Heart left ventricle (tissue), 16 donors: ENCODE measurements around the gene RNF182. TPM values are rescaled to one million over a fixed set of nuclear protein-coding genes. Genes with fewer than 3 reads are reported as not detected.

Source experiments
- ATAC-seq, 4 donors: fragments of 200-7000 bp; cut with Tn5 transposase; one replicate each; pipeline ENCODE4 v1.9.1; 2020 to 2022; ENCODE audit warnings: moderate library complexity in 4 of 4, mild to moderate bottlenecking in 3 of 4, moderate number of reproducible peaks in 1 of 4
- DNase-seq, 5 donors: peaks; one replicate each; pipeline ENCODE4 v3.0.0-alpha.2; 2020
- H3K27ac ChIP-seq, 12 donors: fragments of 200-600 bp; sonication (generic) in 4 of 12; one replicate each; pipeline versions ENCODE4 v1.5.0 to v1.8.0; 2016 to 2022; ENCODE audit warnings: mild to moderate bottlenecking in 2 of 12
- H3K27me3 ChIP-seq, 9 donors: fragments of 200-600 bp; sonication (generic) in 2 of 9; one replicate each; pipeline versions ENCODE4 v1.5.1 to v1.8.0; 2016 to 2022; ENCODE audit warnings: mild to moderate bottlenecking in 3 of 9
- H3K36me3 ChIP-seq, 9 donors: fragments of 200-600 bp; sonication (generic) in 2 of 9; one replicate each; pipeline versions ENCODE4 v1.5.0 to v1.8.0; 2018 to 2022; ENCODE audit warnings: mild to moderate bottlenecking in 2 of 9
- H3K4me1 ChIP-seq, 12 donors: fragments of 200-600 bp; sonication (generic) in 4 of 12; one replicate each; pipeline versions ENCODE4 v1.5.0 to v1.8.0; 2016 to 2022; ENCODE audit warnings: mild to moderate bottlenecking in 3 of 12
- H3K4me3 ChIP-seq, 12 donors: fragments of 200-600 bp; sonication (generic) in 4 of 12; one replicate each; pipeline versions ENCODE4 v1.5.0 to v1.8.0; 2017 to 2022; ENCODE audit warnings: mild to moderate bottlenecking in 9 of 12, moderate library complexity in 4 of 12
- H3K9me3 ChIP-seq, 12 donors: fragments of 200-600 bp; sonication (generic) in 4 of 12; one replicate each; pipeline versions ENCODE4 v1.5.0 to v1.8.0; 2016 to 2022; ENCODE audit warnings: mild to moderate bottlenecking in 1 of 12
- POLR2A ChIP-seq, 2 donors: fragments of 450-650 bp; IDR thresholded peaks; one replicate each; pipeline ENCODE4 v1.6.1; 2017; ENCODE audit warnings: antibody characterized with exemption in 2 of 2, mild to moderate bottlenecking in 2 of 2, moderate library complexity in 2 of 2
- WGBS, 4 donors: extraction: QIAGEN DNeasy Blood & Tissue Kit in 2 of 4; methylation state at CpG; one replicate each; pipeline versions ENCODE4 v1.1.5 to v1.1.7; 2013 to 2018; 5-methylcytosine and 5-hydroxymethylcytosine counted together
- intact Hi-C, 10 donors: fragments of 100-400 bp; cut with DNase I; formaldehyde crosslinking; loops; one replicate each; pipeline versions ENCODE4 v1.11.1 to v1.14.2; 2022
- polyA plus RNA-seq, 2 donors: library from polyadenylated mRNA; stranded (reverse); fragments of 200-250 nt; gene quantifications; one replicate each; pipeline ENCODE4 v1.2.3, GENCODE V29; 2013
- total RNA-seq, 9 donors: library from RNA; depleted of rRNA in 2 of 9; stranded (reverse); fragments of >200 nt in 2 of 9; fragmentation: NEBNext Ultra II Directional in 3 of 9; extraction: Animal tissue kit (Norgen Biotek cat#: 25700) in 3 of 9; gene quantifications; one replicate each; pipeline versions ENCODE4 v1.1.0 to v1.2.4, GENCODE V29; 2016 to 2023
- TF ChIP-seq, protein P1 (sequence below), 12 donors: fragments of 200-600 bp; sonication (generic) in 4 of 12; IDR thresholded peaks; one replicate each; pipeline versions ENCODE4 v1.5.0 to v1.8.0; 2018 to 2022; ENCODE audit warnings: antibody characterized with exemption in 12 of 12, mild to moderate bottlenecking in 5 of 12
- donor health status: ischemic (EF 13 %, LVEDD 7.1; RV severe dilation, severe dysfunction).
- donor health status: healthy with polysubstance abuse.
- donor health status: DM: no; HTN: yes; CAD: no.
- donor health status: DM: no; HTN: no; CAD: no.
- donor health status: ischemic (EF 25% LVEDD 6.9; RV normal size, moderate dysfunction).
- donor health status: ischemic (EF 25% LVEDD 5.7; RV mildly dilated, moderate dysfunction).
- donor health status: healthy.
- donor health status: DM: yes; HTN: yes; CAD: no.
- donor health status: ischemic (EF 35%, LVEDD 5.7; RV mildly dilated, moderate dysfunction).
- donor health status: nonischemic (EF 11% LVEDD 7.7; RV severe dilation, severe dysfunction).
- donor health status: DM: yes; HTN: yes; CAD: no.
- donor health status: PGD.
- donor health status: ischemic (EF 29% LVEDD 5.4; RV normal size, mild dysfunction).
- donor health status: nonischemic (EF 23%, LVEDD 6.1; RV moderate dilation, normal function).

RNF182 gene
- total and polyA plus RNA-seq, 11 donors = 0.07 to 0.75 (median 0.39) TPM; not detected in 8

DNA sequence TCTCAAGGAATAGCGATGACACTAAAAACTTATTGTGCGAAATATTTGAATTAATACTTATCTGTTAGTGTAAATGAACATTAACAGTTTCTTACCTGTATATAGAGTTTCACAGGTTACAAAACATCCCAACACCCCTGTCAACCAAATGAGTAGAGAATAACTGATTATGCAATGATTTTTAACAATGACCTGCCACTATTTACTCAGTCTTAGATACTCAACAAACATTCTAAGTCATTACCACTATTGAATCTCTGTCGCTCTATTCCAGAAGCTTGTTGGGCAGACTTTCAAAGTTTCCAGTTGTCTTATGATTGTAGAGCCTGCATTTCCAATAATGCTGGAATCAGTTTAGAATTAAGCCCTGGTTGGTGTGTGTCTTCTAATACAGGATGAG is 85.5 kb downstream of the RNF182 start:
- no peak overlapping the region for H3K27ac ChIP-seq
- TF ChIP-seq, protein P1, sequence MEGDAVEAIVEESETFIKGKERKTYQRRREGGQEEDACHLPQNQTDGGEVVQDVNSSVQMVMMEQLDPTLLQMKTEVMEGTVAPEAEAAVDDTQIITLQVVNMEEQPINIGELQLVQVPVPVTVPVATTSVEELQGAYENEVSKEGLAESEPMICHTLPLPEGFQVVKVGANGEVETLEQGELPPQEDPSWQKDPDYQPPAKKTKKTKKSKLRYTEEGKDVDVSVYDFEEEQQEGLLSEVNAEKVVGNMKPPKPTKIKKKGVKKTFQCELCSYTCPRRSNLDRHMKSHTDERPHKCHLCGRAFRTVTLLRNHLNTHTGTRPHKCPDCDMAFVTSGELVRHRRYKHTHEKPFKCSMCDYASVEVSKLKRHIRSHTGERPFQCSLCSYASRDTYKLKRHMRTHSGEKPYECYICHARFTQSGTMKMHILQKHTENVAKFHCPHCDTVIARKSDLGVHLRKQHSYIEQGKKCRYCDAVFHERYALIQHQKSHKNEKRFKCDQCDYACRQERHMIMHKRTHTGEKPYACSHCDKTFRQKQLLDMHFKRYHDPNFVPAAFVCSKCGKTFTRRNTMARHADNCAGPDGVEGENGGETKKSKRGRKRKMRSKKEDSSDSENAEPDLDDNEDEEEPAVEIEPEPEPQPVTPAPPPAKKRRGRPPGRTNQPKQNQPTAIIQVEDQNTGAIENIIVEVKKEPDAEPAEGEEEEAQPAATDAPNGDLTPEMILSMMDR (IDR thresholded peaks at IDR 0.05) = no peak
- TF ChIP-seq POLR2A (IDR thresholded peaks at IDR 0.05) = no peak
- 49 to 93% (median 74%) methylated on average over 3 of the region's 3 CpGs for WGBS, 4 donors
- intact Hi-C loops = no loop called here
- H3K4me3 ChIP-seq = no peak overlapping the region
- H3K4me1 ChIP-seq = no peaks in the 10 kb centered on the region
- H3K36me3 ChIP-seq = no peaks in the 10 kb centered on the region
- H3K9me3 ChIP-seq = peaks cover 0 to 8% (median 0%) of the 10 kb centered on the region in 12 donors
- ATAC-seq (no peak), DNase-seq (no peak)
- H3K27me3 ChIP-seq = peaks cover 0 to 37% (median 0%) of the 10 kb centered on the region in 9 donors

- peaks cover 0 to 8% (median 0%) of the 10 kb centered on the region in 12 donors for H3K9me3 ChIP-seq
- DNase-seq (no peak), ATAC-seq (no peak)
- H3K36me3 ChIP-seq = no peaks in the 10 kb centered on the region
- H3K27ac ChIP-seq = no peak overlapping the region
- H3K27me3 ChIP-seq = peaks cover 0 to 19% (median 0%) of the 10 kb centered on the region in 9 donors
- WGBS, 4 donors = 90 to 98% (median 94%) methylated on average over 4 to 5 of the region's 5 CpGs
- TF ChIP-seq POLR2A (IDR thresholded peaks at IDR 0.05) = no peak
- TF ChIP-seq, protein P1 (IDR thresholded peaks at IDR 0.05) = no peak
- H3K4me1 ChIP-seq = no peaks in the 10 kb centered on the region
- H3K4me3 ChIP-seq = no peak overlapping the region
- intact Hi-C loops = no loop called here
These were observed 87.7 kb downstream of the RNF182 start for GRCh38 chr6:14012313-14013030.

- no peak overlapping the region for H3K27ac ChIP-seq
- 78 to 85% (median 82%) methylated on average over 5 of the region's 5 CpGs for whole genome bisulfite sequencing, 4 donors
- no peak for TF ChIP-seq POLR2A (IDR thresholded peaks at IDR 0.05)
- TF ChIP-seq, protein P1 (IDR thresholded peaks at IDR 0.05) = no peak
- no peaks in the 10 kb centered on the region for H3K36me3 ChIP-seq
- no peaks in the 10 kb centered on the region for H3K4me1 ChIP-seq
- H3K9me3 ChIP-seq = peaks cover 0 to 8% (median 0%) of the 10 kb centered on the region in 12 donors
- H3K4me3 ChIP-seq = no peak overlapping the region
- no peak for ATAC-seq
- H3K27me3 ChIP-seq = peaks cover 0 to 4% (median 0%) of the 10 kb centered on the region in 9 donors
- no peak for DNase-seq
- intact Hi-C loops = no loop called here
These were observed 91.2 kb downstream of the RNF182 start for GRCh38 chr6:14015964-14016363.

DNA sequence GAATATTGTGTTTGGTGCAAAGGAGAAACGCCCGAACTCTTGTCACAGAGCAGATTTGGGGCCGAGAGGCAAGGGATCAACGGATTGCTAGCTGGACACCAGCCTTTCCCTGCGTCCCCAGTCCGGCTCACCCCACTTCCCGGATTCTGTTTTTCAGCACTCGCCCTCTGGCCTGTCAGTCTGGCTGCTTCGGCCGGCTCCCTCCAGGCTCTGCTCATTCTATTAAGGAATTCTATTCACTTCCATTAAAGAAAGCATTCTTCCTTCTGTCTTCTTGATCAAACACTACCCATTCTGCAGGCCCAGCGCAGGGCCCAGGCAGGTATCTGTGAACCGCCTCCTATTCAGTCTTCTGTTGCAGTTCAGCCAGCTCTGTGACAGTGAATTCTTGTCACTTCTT is 91.7 kb downstream of the RNF182 start:
- H3K4me3 ChIP-seq = no peak overlapping the region
- no peaks in the 10 kb centered on the region for H3K36me3 ChIP-seq
- ATAC-seq (no peak), DNase-seq (no peak)
- no peak for TF ChIP-seq POLR2A (IDR thresholded peaks at IDR 0.05)
- TF ChIP-seq, protein P1 (IDR thresholded peaks at IDR 0.05) = no peak
- H3K4me1 ChIP-seq = no peaks in the 10 kb centered on the region
- peaks cover 0 to 4% (median 0%) of the 10 kb centered on the region in 9 donors for H3K27me3 ChIP-seq
- H3K27ac ChIP-seq = no peak overlapping the region
- WGBS, 4 donors = 86 to 90% (median 87%) methylated on average over 12 of the region's 12 CpGs
- H3K9me3 ChIP-seq = peaks cover 0 to 8% (median 0%) of the 10 kb centered on the region in 12 donors
- intact Hi-C loops = no loop called here
